Measurements from ENCODE around the gene PDPN.

The PDPN gene

DNA sequence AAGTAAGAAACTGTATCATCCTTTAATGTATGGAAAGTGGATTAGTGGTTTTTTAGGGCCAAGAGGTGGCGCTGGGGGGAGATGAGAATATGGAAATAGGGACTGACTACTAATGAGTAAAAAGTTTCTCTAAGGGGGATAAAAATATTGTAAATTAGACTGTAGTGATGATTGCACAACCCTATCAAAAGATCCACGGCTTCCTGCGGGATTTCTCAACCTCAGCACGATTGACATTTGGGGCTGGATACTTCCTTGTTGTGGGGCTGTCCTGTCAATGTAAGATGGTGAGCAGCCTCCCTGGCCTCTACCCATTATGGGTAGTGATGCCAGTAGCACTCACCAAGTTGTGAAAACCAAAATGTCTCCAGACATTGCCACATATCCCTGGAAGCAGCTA is 80.3 kb downstream of the PDPN start:
- H3K4me3 ChIP-seq (ENCODE audit: low read depth, low read length) = no peak overlapping the region
- DNase-seq (ENCODE audit: low read depth) = no peak
- TF ChIP-seq, protein P1, sequence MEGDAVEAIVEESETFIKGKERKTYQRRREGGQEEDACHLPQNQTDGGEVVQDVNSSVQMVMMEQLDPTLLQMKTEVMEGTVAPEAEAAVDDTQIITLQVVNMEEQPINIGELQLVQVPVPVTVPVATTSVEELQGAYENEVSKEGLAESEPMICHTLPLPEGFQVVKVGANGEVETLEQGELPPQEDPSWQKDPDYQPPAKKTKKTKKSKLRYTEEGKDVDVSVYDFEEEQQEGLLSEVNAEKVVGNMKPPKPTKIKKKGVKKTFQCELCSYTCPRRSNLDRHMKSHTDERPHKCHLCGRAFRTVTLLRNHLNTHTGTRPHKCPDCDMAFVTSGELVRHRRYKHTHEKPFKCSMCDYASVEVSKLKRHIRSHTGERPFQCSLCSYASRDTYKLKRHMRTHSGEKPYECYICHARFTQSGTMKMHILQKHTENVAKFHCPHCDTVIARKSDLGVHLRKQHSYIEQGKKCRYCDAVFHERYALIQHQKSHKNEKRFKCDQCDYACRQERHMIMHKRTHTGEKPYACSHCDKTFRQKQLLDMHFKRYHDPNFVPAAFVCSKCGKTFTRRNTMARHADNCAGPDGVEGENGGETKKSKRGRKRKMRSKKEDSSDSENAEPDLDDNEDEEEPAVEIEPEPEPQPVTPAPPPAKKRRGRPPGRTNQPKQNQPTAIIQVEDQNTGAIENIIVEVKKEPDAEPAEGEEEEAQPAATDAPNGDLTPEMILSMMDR (IDR thresholded peaks at IDR 0.05; ENCODE audit: insufficient read depth, low read depth, low read length, missing control alignments) = no peak

DNA sequence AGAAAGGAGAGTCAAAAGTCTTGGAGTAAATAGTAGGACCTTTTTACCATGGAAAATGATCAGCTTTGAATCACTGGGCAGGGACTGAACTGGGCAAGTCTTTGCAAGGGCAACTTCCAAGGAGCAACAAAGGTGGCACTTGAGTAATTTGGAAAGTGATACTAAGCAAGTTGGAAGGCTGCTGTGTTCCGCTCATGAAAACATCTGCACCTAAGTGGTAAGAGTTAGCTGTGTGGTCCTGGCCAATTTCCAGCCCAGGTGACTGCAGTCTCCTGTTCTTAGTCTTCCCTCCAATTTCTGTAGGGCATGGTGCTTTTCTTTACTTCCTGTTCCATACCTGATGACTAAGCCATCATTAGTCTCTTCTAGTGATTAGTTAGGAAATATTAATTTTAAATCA is 80.8 kb downstream of the PDPN start:
- H3K4me3 ChIP-seq (ENCODE audit: low read depth, low read length) = no peak overlapping the region
- TF ChIP-seq, protein P1 (IDR thresholded peaks at IDR 0.05; ENCODE audit: insufficient read depth, low read depth, low read length, missing control alignments) = no peak
- peak; percentile 79 for DNase-seq (ENCODE audit: low read depth)

DNA sequence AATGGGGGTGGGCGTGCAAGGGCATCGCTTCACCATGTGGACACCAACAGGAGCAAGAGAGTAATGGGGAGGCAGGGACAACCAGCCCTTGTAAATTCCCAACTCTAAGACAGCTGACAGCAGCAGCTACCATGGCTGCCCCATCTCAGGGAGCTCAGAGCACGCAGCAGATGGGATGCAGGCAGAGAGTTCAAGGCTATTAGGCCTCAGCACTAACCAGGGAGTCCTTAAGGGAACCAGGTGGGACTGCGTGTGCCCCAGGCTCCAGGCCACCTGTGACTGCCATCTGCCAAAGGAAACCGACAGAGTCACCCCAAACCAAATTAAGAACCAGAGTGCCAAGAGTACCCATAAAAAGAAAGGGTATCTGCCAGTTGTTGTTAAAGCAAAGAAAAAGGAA is 82.7 kb downstream of the PDPN start:
- no peak overlapping the region for H3K4me3 ChIP-seq (ENCODE audit: low read depth, low read length)
- peak; percentile 10 for DNase-seq (ENCODE audit: low read depth)
- TF ChIP-seq, protein P1 (IDR thresholded peaks at IDR 0.05; ENCODE audit: insufficient read depth, low read depth, low read length, missing control alignments) = no peak
